ENCODE data around the gene TTC16.

Gene TTC16

DNA sequence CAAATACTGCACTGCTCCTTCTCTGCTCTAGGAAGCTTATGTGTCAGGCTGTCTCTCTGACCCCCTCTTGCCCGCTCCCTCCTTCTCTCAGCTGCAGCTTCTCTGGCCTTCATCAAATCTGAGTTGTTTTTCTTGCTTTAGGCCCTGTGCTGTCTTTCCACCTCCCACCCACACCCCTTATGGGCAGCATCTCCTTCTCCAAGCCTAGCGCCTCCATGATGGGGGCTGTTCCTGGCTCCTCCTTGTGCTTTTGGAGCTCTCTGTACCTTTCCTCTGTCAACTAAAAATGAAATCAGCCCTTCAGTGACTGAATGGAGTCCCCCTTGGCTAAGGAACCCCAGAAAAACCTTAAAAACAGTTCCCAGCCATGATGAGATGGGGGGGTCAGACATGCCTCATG, 15.7 kb upstream of the TTC16 start:
- Histone ChIP-seq H3K4me3 (ENCODE audit: low read length) (no peak overlapping the region), H3K4me1 (ENCODE audit: control insufficient read depth, insufficient read depth, low read length) (peaks cover 15% of the 10 kb centered on the region), H3K27me3 (replicated peaks; ENCODE audit: control insufficient read depth, insufficient read depth, low read length) (no peaks in the 10 kb centered on the region), H3K36me3 (ENCODE audit: control insufficient read depth, insufficient read depth, low read length, severe bottlenecking) (no peaks in the 10 kb centered on the region), H3K9ac (ENCODE audit: low read length) (no peak overlapping the region), H3K9me3 (ENCODE audit: control insufficient read depth, low read length) (no peaks in the 10 kb centered on the region)
- DNase-seq (ENCODE audit: low read depth), result no peak

- peaks cover 9% of the 10 kb centered on the region for H3K4me1 ChIP-seq (ENCODE audit: control insufficient read depth, insufficient read depth, low read length)
- no peaks in the 10 kb centered on the region for H3K9me3 ChIP-seq (ENCODE audit: control insufficient read depth, low read length)
- DNase-seq (ENCODE audit: low read depth), result no peak
- H3K36me3 ChIP-seq (ENCODE audit: control insufficient read depth, insufficient read depth, low read length, severe bottlenecking), result no peaks in the 10 kb centered on the region
- no peaks in the 10 kb centered on the region for H3K27me3 ChIP-seq (replicated peaks; ENCODE audit: control insufficient read depth, insufficient read depth, low read length)
- no peak overlapping the region for H3K4me3 ChIP-seq (ENCODE audit: low read length)
- no peak overlapping the region for H3K9ac ChIP-seq (ENCODE audit: low read length)
Observed at GRCh38 chr9:127700594-127701255, 15.2 kb upstream of the TTC16 start.

DNA sequence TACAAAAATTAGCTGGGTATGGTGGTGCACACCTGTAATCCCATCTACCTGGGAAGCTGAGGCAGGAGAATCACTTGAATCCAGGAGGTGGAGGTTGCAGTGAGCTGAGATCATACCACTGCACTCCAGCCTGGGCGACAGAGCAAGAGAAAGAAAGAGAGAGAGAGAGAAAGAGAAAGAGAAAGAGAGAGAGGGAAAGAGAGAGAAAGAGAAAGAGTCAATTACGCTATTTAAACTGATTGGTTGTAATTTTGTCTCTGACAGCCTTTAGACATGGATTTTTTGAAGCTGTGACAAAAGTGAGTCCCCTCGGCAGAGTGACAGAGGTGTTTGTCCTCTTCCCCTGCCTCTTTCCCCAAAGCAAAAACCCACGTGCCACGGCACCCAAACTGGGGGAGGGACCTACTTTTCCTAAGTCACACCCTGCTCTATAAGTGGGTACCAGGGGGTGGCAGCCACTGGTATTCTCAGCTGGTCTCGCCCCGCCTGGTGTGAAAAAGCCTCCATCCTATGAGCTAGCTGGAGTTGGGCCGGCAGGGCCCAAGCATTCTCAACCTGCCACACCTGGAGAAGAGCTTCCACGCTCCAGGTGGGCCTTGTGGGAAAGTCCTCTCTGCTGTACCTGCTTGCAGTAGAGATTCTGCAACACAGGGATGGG, 12.5 kb upstream of the TTC16 start:
- DNase-seq (ENCODE audit: low read depth), result no peak
- Histone ChIP-seq H3K36me3 (ENCODE audit: control insufficient read depth, insufficient read depth, low read length, severe bottlenecking) (no peaks in the 10 kb centered on the region), H3K9ac (ENCODE audit: low read length) (no peak overlapping the region), H3K4me1 (ENCODE audit: control insufficient read depth, insufficient read depth, low read length) (peaks cover 8% of the 10 kb centered on the region), H3K27me3 (replicated peaks; ENCODE audit: control insufficient read depth, insufficient read depth, low read length) (no peaks in the 10 kb centered on the region), H3K4me3 (ENCODE audit: low read length) (no peak overlapping the region), H3K9me3 (ENCODE audit: control insufficient read depth, low read length) (no peaks in the 10 kb centered on the region)

DNA sequence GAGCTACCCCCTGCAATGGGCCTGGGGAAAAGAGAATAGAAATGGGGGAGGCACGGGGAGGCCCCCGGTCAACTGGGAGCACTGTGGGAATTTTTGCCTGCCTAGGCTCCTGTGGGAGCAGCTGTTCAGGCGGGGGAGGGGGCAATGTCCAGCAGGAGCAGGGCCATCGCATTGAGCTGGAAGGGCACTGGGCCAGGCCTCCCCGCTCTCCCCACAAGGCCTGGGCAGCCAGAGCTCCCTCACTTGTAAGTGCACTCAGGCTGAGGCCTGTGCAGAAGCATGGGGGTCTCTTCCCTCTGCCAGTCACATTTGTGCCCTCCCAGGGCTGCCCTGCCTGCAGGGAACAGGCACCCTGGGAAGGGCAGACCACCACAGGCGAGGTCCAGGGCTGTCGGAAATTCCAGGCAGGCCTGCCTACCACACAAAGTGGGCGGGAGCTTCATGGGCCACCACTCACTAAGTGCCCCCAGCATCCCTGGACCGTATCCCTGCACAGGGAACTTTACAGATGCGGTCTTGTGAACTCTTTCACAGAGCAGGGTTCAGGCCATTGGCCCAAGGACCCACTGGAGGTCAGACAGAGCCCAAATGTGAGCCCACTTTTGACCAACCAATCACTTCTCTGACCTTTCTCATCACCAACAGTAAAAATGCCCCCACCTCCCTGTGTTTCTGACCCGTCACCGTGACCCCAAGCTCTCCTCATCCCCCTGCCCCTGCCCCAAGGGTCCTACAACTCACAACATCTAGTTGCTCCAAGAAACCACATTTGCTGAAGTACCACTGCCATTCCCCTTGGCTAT, 10.1 kb upstream of the TTC16 start:
- no peaks in the 10 kb centered on the region for H3K27me3 ChIP-seq (replicated peaks; ENCODE audit: control insufficient read depth, insufficient read depth, low read length)
- DNase-seq (ENCODE audit: low read depth), result no peak
- H3K4me1 ChIP-seq (ENCODE audit: control insufficient read depth, insufficient read depth, low read length), result no peaks in the 10 kb centered on the region
- no peaks in the 10 kb centered on the region for H3K9me3 ChIP-seq (ENCODE audit: control insufficient read depth, low read length)
- no peaks in the 10 kb centered on the region for H3K36me3 ChIP-seq (ENCODE audit: control insufficient read depth, insufficient read depth, low read length, severe bottlenecking)
- no peak overlapping the region for H3K4me3 ChIP-seq (ENCODE audit: low read length)
- no peak overlapping the region for H3K9ac ChIP-seq (ENCODE audit: low read length)

DNA sequence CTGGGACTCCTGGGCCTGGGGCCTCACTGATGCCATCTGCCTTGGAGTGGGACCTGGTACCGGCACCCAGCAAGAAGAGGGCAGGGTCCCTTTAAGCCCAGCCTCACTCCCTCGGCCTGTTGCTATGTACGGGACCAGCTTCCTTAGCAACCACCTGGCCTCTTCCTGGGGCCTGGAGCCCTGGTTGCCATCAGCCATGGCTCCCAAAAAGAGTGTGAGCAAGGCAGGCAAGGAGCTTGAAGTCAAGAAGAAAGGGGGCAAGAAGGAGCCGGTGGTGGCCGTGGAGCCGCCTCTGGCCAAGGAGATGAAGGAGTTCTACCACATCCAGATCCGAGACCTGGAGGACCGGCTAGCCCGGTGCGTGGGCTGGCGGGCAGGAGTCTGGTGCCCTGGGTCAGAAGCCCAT, 9.0 kb upstream of the TTC16 start, which contains the start of gene CFAP157:
CFAP157 (plus strand) TSS at position 153 of the 406 bp plus-strand sequence; CDS start at position 197, 44 bp downstream.
- DNase-seq (ENCODE audit: low read depth), result no peak
- Histone ChIP-seq H3K36me3 (ENCODE audit: control insufficient read depth, insufficient read depth, low read length, severe bottlenecking) (no peaks in the 10 kb centered on the region), H3K27me3 (replicated peaks; ENCODE audit: control insufficient read depth, insufficient read depth, low read length) (no peaks in the 10 kb centered on the region), H3K4me3 (ENCODE audit: low read length) (no peak within 1 kb of the TSS), H3K9ac (ENCODE audit: low read length) (no peak within 1 kb of the TSS), H3K4me1 (ENCODE audit: control insufficient read depth, insufficient read depth, low read length) (no peaks in the 10 kb centered on the region), H3K9me3 (ENCODE audit: control insufficient read depth, low read length) (no peaks in the 10 kb centered on the region)

DNA sequence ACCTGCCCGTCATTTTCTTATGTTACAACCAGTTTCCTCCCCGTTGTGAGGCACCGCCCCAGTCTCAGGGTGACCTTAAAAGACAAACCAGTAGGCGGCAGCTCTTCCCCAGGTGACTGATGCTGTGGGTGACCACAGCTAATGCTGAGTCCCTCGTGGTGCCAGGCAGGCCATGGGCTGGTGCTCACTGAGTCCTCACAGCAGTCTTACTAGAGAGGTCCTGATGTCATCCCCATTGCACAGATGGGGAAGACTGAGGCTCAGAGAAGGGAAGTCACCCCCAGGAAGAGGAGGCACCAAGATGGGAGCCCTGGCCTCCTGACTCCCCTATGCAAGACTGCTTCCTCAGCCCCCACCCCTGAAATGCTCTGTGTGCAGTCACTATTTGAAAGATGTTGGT, 8.1 kb upstream of the TTC16 start:
- H3K36me3 ChIP-seq (ENCODE audit: control insufficient read depth, insufficient read depth, low read length, severe bottlenecking), result no peaks in the 10 kb centered on the region
- no peak overlapping the region for H3K9ac ChIP-seq (ENCODE audit: low read length)
- H3K4me3 ChIP-seq (ENCODE audit: low read length), result no peak overlapping the region
- H3K9me3 ChIP-seq (ENCODE audit: control insufficient read depth, low read length), result no peaks in the 10 kb centered on the region
- H3K27me3 ChIP-seq (replicated peaks; ENCODE audit: control insufficient read depth, insufficient read depth, low read length), result no peaks in the 10 kb centered on the region
- DNase-seq (ENCODE audit: low read depth), result no peak
- no peaks in the 10 kb centered on the region for H3K4me1 ChIP-seq (ENCODE audit: control insufficient read depth, insufficient read depth, low read length)

GRCh38 chr9:127708952-127709587, 6.8 kb upstream of the TTC16 start:
- H3K9me3 ChIP-seq (ENCODE audit: control insufficient read depth, low read length), result no peaks in the 10 kb centered on the region
- DNase-seq (ENCODE audit: low read depth), result no peak

GRCh38 chr9:127710204-127710783, 5.6 kb upstream of the TTC16 start:
- no peak overlapping the region for H3K4me3 ChIP-seq (ENCODE audit: low read length)

More at GRCh38 chr9:127708952-127709587, 6.8 kb upstream of the TTC16 start:
- H3K4me3 ChIP-seq (ENCODE audit: low read length), result no peak overlapping the region
- peaks cover 2% of the 10 kb centered on the region for H3K4me1 ChIP-seq (ENCODE audit: control insufficient read depth, insufficient read depth, low read length)
- no peaks in the 10 kb centered on the region for H3K27me3 ChIP-seq (replicated peaks; ENCODE audit: control insufficient read depth, insufficient read depth, low read length)
- no peaks in the 10 kb centered on the region for H3K36me3 ChIP-seq (ENCODE audit: control insufficient read depth, insufficient read depth, low read length, severe bottlenecking)
- no peak overlapping the region for H3K9ac ChIP-seq (ENCODE audit: low read length)

GRCh38 chr9:127711226-127711701, 4.6 kb upstream of the TTC16 start:
- Histone ChIP-seq H3K9me3 (ENCODE audit: control insufficient read depth, low read length) (no peaks in the 10 kb centered on the region), H3K4me3 (ENCODE audit: low read length) (no peak overlapping the region), H3K36me3 (ENCODE audit: control insufficient read depth, insufficient read depth, low read length, severe bottlenecking) (no peaks in the 10 kb centered on the region), H3K27me3 (replicated peaks; ENCODE audit: control insufficient read depth, insufficient read depth, low read length) (no peaks in the 10 kb centered on the region), H3K9ac (ENCODE audit: low read length) (no peak overlapping the region), H3K4me1 (ENCODE audit: control insufficient read depth, insufficient read depth, low read length) (peaks cover 11% of the 10 kb centered on the region)
- DNase-seq (ENCODE audit: low read depth), result no peak

More at GRCh38 chr9:127710204-127710783, 5.6 kb upstream of the TTC16 start:
- Histone ChIP-seq H3K36me3 (ENCODE audit: control insufficient read depth, insufficient read depth, low read length, severe bottlenecking) (no peaks in the 10 kb centered on the region), H3K9ac (ENCODE audit: low read length) (no peak overlapping the region), H3K27me3 (replicated peaks; ENCODE audit: control insufficient read depth, insufficient read depth, low read length) (no peaks in the 10 kb centered on the region), H3K4me1 (ENCODE audit: control insufficient read depth, insufficient read depth, low read length) (peaks cover 7% of the 10 kb centered on the region), H3K9me3 (ENCODE audit: control insufficient read depth, low read length) (no peaks in the 10 kb centered on the region)
- DNase-seq (ENCODE audit: low read depth), result no peak

- Histone ChIP-seq H3K27me3 (replicated peaks; ENCODE audit: control insufficient read depth, insufficient read depth, low read length) (no peaks in the 10 kb centered on the region), H3K4me1 (ENCODE audit: control insufficient read depth, insufficient read depth, low read length) (peaks cover 13% of the 10 kb centered on the region), H3K9me3 (ENCODE audit: control insufficient read depth, low read length) (no peaks in the 10 kb centered on the region), H3K9ac (ENCODE audit: low read length) (no peak overlapping the region), H3K4me3 (ENCODE audit: low read length) (no peak overlapping the region), H3K36me3 (ENCODE audit: control insufficient read depth, insufficient read depth, low read length, severe bottlenecking) (no peaks in the 10 kb centered on the region)
- no peak for DNase-seq (ENCODE audit: low read depth)
Observed at GRCh38 chr9:127711831-127712274, 4.0 kb upstream of the TTC16 start.

Measured in adipocyte (in vitro differentiated cells).